UCSD-AML1 (cell line): ENCODE results near the gene ARAP1.

Source experiments
- DNase-seq: peaks from one replicate; lab custom pipeline; 2025; ENCODE audit not compliant: unreplicated experiment; lab: John Stamatoyannopoulos, UW

ARAP1 gene

GRCh38 chr11:72705442-72706365 is 46.5 kb downstream of the ARAP1 start:
- DNase-seq = no peak

GRCh38 chr11:72704783-72705265 is 47.4 kb downstream of the ARAP1 start:
- no peak for DNase-seq

GRCh38 chr11:72704028-72704782 is 48.0 kb downstream of the ARAP1 start:
- no peak for DNase-seq

GRCh38 chr11:72703267-72704008 is 48.8 kb downstream of the ARAP1 start:
- DNase-seq = no peak

GRCh38 chr11:72702577-72703241 is 49.5 kb downstream of the ARAP1 start:
- DNase-seq = no peak

GRCh38 chr11:72702096-72702495 is 50.1 kb downstream of the ARAP1 start:
- DNase-seq = no peak

GRCh38 chr11:72701466-72701865 is 50.7 kb downstream of the ARAP1 start:
- DNase-seq = no peak

- no peak for DNase-seq
Observed at GRCh38 chr11:72700146-72700545, 52.1 kb downstream of the ARAP1 start.

- no peak for DNase-seq
Observed at GRCh38 chr11:72697814-72698213, 54.4 kb downstream of the ARAP1 start.

- no peak for DNase-seq
Observed at GRCh38 chr11:72696866-72697700, 55.1 kb downstream of the ARAP1 start.

GRCh38 chr11:72695354-72695753 is 56.9 kb downstream of the ARAP1 start:
- no peak for DNase-seq

GRCh38 chr11:72693271-72693968 is 58.8 kb downstream of the ARAP1 start:
- no peak for DNase-seq

- no peak for DNase-seq
Observed at GRCh38 chr11:72692498-72693237, 59.5 kb downstream of the ARAP1 start.

GRCh38 chr11:72690166-72690565 is 62.0 kb downstream of the ARAP1 start:
- no peak for DNase-seq

- no peak for DNase-seq
Observed at GRCh38 chr11:72688929-72689328, 63.3 kb downstream of the ARAP1 start.

GRCh38 chr11:72688486-72688885 is 63.7 kb downstream of the ARAP1 start:
- DNase-seq = no peak

- DNase-seq = no peak
Observed at GRCh38 chr11:72687326-72687725, 64.9 kb downstream of the ARAP1 start.

GRCh38 chr11:72686639-72687220 is 65.5 kb downstream of the ARAP1 start:
- no peak for DNase-seq
